GM23338 (cell line): ENCODE results near the gene OBSCN.

ENCODE experiments used
- EZH2 ChIP-seq: fragments of 200-600 bp; sonication (generic); IDR thresholded peaks from one replicate; pipeline ENCODE4 v1.8.0; 2017; ENCODE audit warnings: antibody characterized with exemption, mild to moderate bottlenecking, low read depth; ENCODE audit not compliant: unreplicated experiment
- EZH2phosphoT487 ChIP-seq: fragments of 200-600 bp; sonication (generic); IDR thresholded peaks from one replicate; pipeline ENCODE4 v1.8.1; 2018; ENCODE audit warnings: antibody characterized with exemption; ENCODE audit not compliant: unreplicated experiment
- JUNB ChIP-seq: IDR thresholded peaks from one replicate; pipeline ENCODE4 v1.6.1; 2016; ENCODE audit warnings: antibody characterized with exemption; ENCODE audit not compliant: unreplicated experiment
- TF ChIP-seq, protein P1 (sequence below), 2 experiments: fragments of 200-600 bp in 1 of 2; sonication (generic) in 1 of 2; conservative IDR thresholded peaks; 2 replicates each; pipeline versions ENCODE4 v1.5.1 to v1.6.1; 2016 to 2017; ENCODE audit warnings: antibody characterized with exemption in 2 of 2, low read depth in 2 of 2, mild to moderate bottlenecking in 2 of 2, moderate library complexity in 1 of 2

DNA sequence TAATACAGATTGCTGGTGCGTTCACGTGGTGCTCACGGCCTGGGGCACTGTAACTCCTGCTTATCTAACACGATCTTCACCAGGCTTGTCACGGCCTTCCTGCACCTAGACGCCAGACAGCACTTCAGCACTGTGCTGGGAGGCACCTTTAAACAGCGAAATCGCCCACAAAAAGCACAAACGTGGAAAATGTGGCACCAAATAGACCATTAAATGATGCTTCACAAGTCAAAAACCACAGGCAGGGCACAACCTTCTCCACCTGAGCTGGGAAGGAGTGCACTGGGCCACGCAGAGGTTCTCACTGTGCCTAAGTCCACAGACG is 22.2 kb upstream of the OBSCN start:
- TF ChIP-seq EZH2phosphoT487: no peak
- TF ChIP-seq EZH2: no peak
- no peak for TF ChIP-seq JUNB
- TF ChIP-seq, protein P1, sequence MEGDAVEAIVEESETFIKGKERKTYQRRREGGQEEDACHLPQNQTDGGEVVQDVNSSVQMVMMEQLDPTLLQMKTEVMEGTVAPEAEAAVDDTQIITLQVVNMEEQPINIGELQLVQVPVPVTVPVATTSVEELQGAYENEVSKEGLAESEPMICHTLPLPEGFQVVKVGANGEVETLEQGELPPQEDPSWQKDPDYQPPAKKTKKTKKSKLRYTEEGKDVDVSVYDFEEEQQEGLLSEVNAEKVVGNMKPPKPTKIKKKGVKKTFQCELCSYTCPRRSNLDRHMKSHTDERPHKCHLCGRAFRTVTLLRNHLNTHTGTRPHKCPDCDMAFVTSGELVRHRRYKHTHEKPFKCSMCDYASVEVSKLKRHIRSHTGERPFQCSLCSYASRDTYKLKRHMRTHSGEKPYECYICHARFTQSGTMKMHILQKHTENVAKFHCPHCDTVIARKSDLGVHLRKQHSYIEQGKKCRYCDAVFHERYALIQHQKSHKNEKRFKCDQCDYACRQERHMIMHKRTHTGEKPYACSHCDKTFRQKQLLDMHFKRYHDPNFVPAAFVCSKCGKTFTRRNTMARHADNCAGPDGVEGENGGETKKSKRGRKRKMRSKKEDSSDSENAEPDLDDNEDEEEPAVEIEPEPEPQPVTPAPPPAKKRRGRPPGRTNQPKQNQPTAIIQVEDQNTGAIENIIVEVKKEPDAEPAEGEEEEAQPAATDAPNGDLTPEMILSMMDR (conservative IDR thresholded peaks at IDR 0.05; ENCODE audit: low read depth in 2 of 2): no peak
